C4-2B (cell line): Measurements from ENCODE around the gene PLA2R1.

Experiments used
- ZFX ChIP-seq: fragments of 450-650 bp; IDR thresholded peaks from 2 replicates; pipeline ENCODE4 v1.6.1; 2017
- TF ChIP-seq, protein P1 (sequence below): fragments of 450-650 bp; conservative IDR thresholded peaks from 2 replicates; pipeline ENCODE4 v1.5.1; 2017; ENCODE audit warnings: mild to moderate bottlenecking

DNA sequence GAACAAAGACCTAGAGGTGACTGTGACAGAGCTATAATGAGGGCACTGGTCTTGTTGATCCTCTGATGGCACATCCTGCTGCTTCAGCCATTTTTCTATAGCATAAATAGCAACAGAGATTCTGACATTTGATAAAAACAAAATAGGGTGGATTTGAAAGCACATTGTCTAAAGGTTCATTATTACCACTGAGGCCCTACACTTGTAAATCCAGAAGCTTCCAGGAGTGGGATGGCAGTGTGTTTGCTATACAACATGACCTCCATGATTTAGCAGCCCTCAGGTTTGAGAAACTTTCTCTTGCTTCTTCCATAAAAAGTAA lies 171.2 kb downstream of the PLA2R1 start:
- TF ChIP-seq, protein P1, sequence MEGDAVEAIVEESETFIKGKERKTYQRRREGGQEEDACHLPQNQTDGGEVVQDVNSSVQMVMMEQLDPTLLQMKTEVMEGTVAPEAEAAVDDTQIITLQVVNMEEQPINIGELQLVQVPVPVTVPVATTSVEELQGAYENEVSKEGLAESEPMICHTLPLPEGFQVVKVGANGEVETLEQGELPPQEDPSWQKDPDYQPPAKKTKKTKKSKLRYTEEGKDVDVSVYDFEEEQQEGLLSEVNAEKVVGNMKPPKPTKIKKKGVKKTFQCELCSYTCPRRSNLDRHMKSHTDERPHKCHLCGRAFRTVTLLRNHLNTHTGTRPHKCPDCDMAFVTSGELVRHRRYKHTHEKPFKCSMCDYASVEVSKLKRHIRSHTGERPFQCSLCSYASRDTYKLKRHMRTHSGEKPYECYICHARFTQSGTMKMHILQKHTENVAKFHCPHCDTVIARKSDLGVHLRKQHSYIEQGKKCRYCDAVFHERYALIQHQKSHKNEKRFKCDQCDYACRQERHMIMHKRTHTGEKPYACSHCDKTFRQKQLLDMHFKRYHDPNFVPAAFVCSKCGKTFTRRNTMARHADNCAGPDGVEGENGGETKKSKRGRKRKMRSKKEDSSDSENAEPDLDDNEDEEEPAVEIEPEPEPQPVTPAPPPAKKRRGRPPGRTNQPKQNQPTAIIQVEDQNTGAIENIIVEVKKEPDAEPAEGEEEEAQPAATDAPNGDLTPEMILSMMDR = no peak
- no peak for TF ChIP-seq ZFX
